Stimulated activated CD4-positive, alpha-beta T cell treated with anti-CD3 and anti-CD28 coated beads, Interleukin-2, amount 100 ng/mL, for 24 hours (primary cell): ENCODE measurements around the gene SFTA2.
"Not testable (repeated sequence)": the region's sequence is repeated elsewhere in the genome, so short reads cannot be mapped to it uniquely, and the experiment has no call there.

Source experiments
- DNase-seq, 2 donors: peaks; one replicate each; pipeline ENCODE4 v3.0.0-alpha.2; 2020

The SFTA2 gene

GRCh38 chr6:30912746-30913520, 19.0 kb downstream of the SFTA2 start:
- no peak for DNase-seq

GRCh38 chr6:30910473-30910872, 21.5 kb downstream of the SFTA2 start:
- not testable (repeated sequence) for DNase-seq

GRCh38 chr6:30908700-30909099, 23.3 kb downstream of the SFTA2 start:
- DNase-seq = no peak

- peak; percentile 95 for DNase-seq
These were observed 24.0 kb downstream of the SFTA2 start, which contains the start of gene GTF2H4 for GRCh38 chr6:30907758-30908591. Gene GTF2H4, plus strand, starts transcription at chr6:30908207.

GRCh38 chr6:30907290-30907757, 24.6 kb downstream of the SFTA2 start:
- not testable (repeated sequence) for DNase-seq

GRCh38 chr6:30903236-30903635, 28.7 kb downstream of the SFTA2 start:
- no peak for DNase-seq

GRCh38 chr6:30902709-30903108, 29.3 kb downstream of the SFTA2 start:
- no peak for DNase-seq

GRCh38 chr6:30902196-30902595, 29.8 kb downstream of the SFTA2 start:
- DNase-seq = not testable (repeated sequence)

GRCh38 chr6:30901436-30901835, 30.5 kb downstream of the SFTA2 start:
- no peak for DNase-seq

GRCh38 chr6:30900863-30901417, 31.0 kb downstream of the SFTA2 start:
- no peak for DNase-seq

- DNase-seq = no peak
These were observed 33.1 kb downstream of the SFTA2 start for GRCh38 chr6:30898750-30899360.

- DNase-seq = no peak
These were observed 34.1 kb downstream of the SFTA2 start for GRCh38 chr6:30897882-30898281.

GRCh38 chr6:30896541-30896940, 35.4 kb downstream of the SFTA2 start:
- DNase-seq = no peak

- DNase-seq = no peak
These were observed 36.6 kb downstream of the SFTA2 start for GRCh38 chr6:30895343-30895742.

- DNase-seq = no peak
These were observed 37.0 kb downstream of the SFTA2 start for GRCh38 chr6:30894935-30895334.

- DNase-seq = no peak
These were observed 37.6 kb downstream of the SFTA2 start for GRCh38 chr6:30894381-30894780.

- DNase-seq = no peak
These were observed 38.3 kb downstream of the SFTA2 start for GRCh38 chr6:30893666-30894065.

- no peak for DNase-seq
These were observed 38.9 kb downstream of the SFTA2 start for GRCh38 chr6:30893001-30893591.

- no peak for DNase-seq
These were observed 40.0 kb downstream of the SFTA2 start for GRCh38 chr6:30891816-30892538.

- no peak for DNase-seq
These were observed 40.6 kb downstream of the SFTA2 start for GRCh38 chr6:30891450-30891723.

- DNase-seq = no peak
These were observed 41.1 kb downstream of the SFTA2 start for GRCh38 chr6:30890646-30891449.
